Measurements from ENCODE around the gene GRID1. TPM values are rescaled to one million over a fixed set of nuclear protein-coding genes. Genes with fewer than 3 reads are reported as not detected.

Gene GRID1
- total RNA-seq, 4 donors from 2014 or later: 17.2 to 28.1 (median 23.6) TPM

DNA sequence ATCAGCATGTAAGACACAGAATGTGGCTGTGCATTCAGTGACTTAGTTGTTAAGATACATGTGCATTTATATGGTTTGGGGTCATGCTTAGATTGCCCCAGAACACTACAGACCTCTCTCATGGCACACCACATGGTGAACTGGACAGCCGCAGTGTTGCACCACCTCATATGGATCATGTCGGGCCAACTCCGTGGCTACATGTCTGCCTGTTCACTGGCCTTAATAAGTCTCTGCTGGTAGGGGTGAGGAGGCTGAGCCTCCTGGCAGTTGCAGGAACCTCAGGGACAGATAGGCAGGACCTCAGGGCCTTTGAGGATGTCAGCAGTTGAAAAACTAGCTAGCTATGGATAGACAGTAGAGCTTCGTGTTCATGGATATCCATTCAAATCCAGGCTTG is 751.0 kb downstream of the GRID1 start:
- no peak overlapping the region for H3K27ac ChIP-seq
- intact Hi-C loops (cut with DNase I): no loop called here
- TF ChIP-seq, protein P1, sequence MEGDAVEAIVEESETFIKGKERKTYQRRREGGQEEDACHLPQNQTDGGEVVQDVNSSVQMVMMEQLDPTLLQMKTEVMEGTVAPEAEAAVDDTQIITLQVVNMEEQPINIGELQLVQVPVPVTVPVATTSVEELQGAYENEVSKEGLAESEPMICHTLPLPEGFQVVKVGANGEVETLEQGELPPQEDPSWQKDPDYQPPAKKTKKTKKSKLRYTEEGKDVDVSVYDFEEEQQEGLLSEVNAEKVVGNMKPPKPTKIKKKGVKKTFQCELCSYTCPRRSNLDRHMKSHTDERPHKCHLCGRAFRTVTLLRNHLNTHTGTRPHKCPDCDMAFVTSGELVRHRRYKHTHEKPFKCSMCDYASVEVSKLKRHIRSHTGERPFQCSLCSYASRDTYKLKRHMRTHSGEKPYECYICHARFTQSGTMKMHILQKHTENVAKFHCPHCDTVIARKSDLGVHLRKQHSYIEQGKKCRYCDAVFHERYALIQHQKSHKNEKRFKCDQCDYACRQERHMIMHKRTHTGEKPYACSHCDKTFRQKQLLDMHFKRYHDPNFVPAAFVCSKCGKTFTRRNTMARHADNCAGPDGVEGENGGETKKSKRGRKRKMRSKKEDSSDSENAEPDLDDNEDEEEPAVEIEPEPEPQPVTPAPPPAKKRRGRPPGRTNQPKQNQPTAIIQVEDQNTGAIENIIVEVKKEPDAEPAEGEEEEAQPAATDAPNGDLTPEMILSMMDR (IDR thresholded peaks at IDR 0.05): no peak
- no peak for TF ChIP-seq POLR2A (IDR thresholded peaks at IDR 0.05)
- H3K4me1 ChIP-seq: peaks cover 0 to 9% of the 10 kb centered on the region in 2 donors
- 94% methylated on average over 4 of the region's 4 CpGs for WGBS, 2 donors
- no peak for DNase-seq
- no peaks in the 10 kb centered on the region for H3K27me3 ChIP-seq
- H3K4me3 ChIP-seq (replicated peaks in 1 of 3): no peak overlapping the region
- H3K9me3 ChIP-seq: no peaks in the 10 kb centered on the region
- H3K36me3 ChIP-seq: no peaks in the 10 kb centered on the region

DNA sequence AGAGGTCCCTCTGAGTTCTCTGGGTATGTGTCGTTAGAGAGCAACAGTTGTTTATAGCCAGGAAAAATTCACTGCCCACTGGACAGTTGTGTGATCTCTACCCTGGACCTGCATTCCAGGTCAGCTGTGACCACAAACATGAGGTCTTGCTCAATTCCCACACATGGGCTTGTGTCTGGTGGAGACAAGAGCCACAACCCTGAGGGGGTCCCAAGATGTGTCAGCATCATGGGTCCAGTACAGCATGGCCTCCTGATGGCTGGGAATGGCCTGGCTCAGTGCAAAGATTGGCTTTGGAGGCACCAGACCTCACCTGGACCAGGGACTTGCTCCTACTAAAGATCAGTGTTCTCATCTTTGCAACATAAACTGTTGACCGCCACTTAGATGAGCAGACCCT is 751.6 kb downstream of the GRID1 start:
- Histone ChIP-seq H3K9me3 (no peaks in the 10 kb centered on the region), H3K4me3 (replicated peaks in 1 of 3) (no peak overlapping the region), H3K27ac (no peak overlapping the region), H3K4me1 (peaks cover 0 to 9% of the 10 kb centered on the region in 2 donors), H3K36me3 (no peaks in the 10 kb centered on the region), H3K27me3 (no peaks in the 10 kb centered on the region)
- 89 to 98% methylated on average over 2 of the region's 2 CpGs for WGBS, 2 donors
- intact Hi-C loops (cut with DNase I): no loop called here
- DNase-seq: no peak
- no peak for TF ChIP-seq POLR2A (IDR thresholded peaks at IDR 0.05)
- TF ChIP-seq, protein P1 (IDR thresholded peaks at IDR 0.05): no peak

DNA sequence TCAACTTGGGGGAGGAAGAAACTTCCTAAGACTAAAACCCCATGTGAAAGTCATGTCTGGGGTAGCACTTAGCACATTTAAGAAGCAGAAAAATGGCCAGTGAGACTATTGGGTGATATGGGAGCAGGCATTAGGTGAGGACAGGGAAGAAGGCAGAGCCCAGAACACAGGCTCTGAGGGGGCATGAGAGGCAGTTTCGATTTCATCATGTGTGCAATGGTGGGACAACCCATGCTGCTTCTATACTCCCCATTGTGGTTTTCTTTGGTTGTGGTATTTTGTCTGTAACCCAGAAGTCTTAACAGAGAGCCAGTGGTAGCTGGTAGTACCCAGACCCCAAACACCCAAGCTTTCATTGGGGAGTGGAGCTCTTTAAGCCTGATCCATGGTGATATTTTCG is 752.0 kb downstream of the GRID1 start:
- DNase-seq: no peak
- 88% methylated on average over 2 of the region's 2 CpGs for WGBS, 2 donors
- TF ChIP-seq, protein P1 (IDR thresholded peaks at IDR 0.05): no peak
- TF ChIP-seq POLR2A (IDR thresholded peaks at IDR 0.05): no peak
- Histone ChIP-seq H3K4me1 (peaks cover 0 to 9% of the 10 kb centered on the region in 2 donors), H3K4me3 (replicated peaks in 1 of 3) (no peak overlapping the region), H3K27me3 (no peaks in the 10 kb centered on the region), H3K9me3 (no peaks in the 10 kb centered on the region), H3K36me3 (no peaks in the 10 kb centered on the region), H3K27ac (no peak overlapping the region)
- intact Hi-C loops (cut with DNase I): no loop called here

DNA sequence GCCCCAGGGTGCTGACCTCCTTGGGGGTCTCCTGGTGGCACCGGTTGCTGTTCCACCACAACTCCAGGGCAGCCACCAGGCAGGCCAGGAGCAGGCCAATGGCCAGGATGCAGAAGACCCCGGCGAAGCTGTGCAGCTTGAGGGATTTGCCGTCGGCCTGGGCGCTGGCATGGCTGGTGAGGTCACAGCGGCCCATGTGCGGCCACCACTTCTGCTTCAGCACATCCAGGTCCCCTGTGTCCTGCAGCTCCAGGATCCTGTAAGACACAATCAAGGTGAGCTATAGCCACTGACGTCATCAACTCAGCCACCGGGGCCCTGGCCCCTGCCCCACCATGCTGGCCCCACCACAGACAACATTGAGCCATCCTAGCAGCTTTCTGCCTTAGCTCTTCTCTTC is 753.2 kb downstream of the GRID1 start:
- peaks cover 0 to 9% of the 10 kb centered on the region in 2 donors for H3K4me1 ChIP-seq
- no peaks in the 10 kb centered on the region for H3K9me3 ChIP-seq
- H3K4me3 ChIP-seq (replicated peaks in 1 of 3): no peak overlapping the region
- WGBS, 2 donors: 100% methylated on average over 2 to 5 of the region's 10 CpGs
- intact Hi-C loops (cut with DNase I): no loop called here
- no peak overlapping the region for H3K27ac ChIP-seq
- no peak for DNase-seq
- no peaks in the 10 kb centered on the region for H3K36me3 ChIP-seq
- no peaks in the 10 kb centered on the region for H3K27me3 ChIP-seq
- TF ChIP-seq, protein P1 (IDR thresholded peaks at IDR 0.05): no peak
- no peak for TF ChIP-seq POLR2A (IDR thresholded peaks at IDR 0.05)

DNA sequence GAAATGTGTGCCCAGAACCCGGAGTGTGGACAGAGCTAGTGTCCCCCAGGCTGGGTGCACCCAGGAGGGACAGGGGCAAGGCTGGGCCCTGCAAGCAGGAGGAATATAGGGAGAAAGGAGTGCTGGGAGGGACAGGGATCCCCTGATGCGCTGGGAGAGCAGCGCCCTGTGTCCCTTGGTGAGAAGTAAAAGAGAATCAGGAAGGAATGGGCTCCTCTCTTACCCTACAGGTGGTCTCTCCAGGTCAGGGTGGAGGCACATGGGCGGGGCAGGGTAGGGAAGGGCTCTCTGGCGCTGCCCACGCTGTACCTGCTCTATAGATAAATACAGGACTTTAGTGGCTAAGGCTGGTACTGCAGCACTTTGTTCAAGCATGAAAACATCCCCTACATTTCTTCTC is 753.8 kb downstream of the GRID1 start:
- Histone ChIP-seq H3K27ac (no peak overlapping the region), H3K9me3 (no peaks in the 10 kb centered on the region), H3K36me3 (no peaks in the 10 kb centered on the region), H3K4me3 (replicated peaks in 1 of 3) (no peak overlapping the region), H3K27me3 (no peaks in the 10 kb centered on the region), H3K4me1 (peaks cover 0 to 9% of the 10 kb centered on the region in 2 donors)
- DNase-seq: no peak
- 85 to 92% methylated on average over 6 of the region's 6 CpGs for WGBS, 2 donors
- TF ChIP-seq, protein P1 (IDR thresholded peaks at IDR 0.05): no peak
- no peak for TF ChIP-seq POLR2A (IDR thresholded peaks at IDR 0.05)
- intact Hi-C loops (cut with DNase I): no loop called here

Measured in thyroid gland (tissue), 4 donors.